GM21360 (cell line): ENCODE data around the gene CYFIP2.
A peak's percentile ranks its signal among the peaks of the same experiment; 100 is the strongest.
"Not testable (repeated sequence)": the region's sequence is repeated elsewhere in the genome, so short reads cannot be mapped to it uniquely, and the experiment has no call there.

ENCODE experiments used
- ATAC-seq: cut with Tn5 transposase; IDR thresholded peaks from one replicate; pipeline ENCODE4 v1.9.1; 2021; ENCODE audit warnings: mild to moderate bottlenecking, moderate library complexity; ENCODE audit not compliant: unreplicated experiment

CYFIP2 gene

GRCh38 chr5:157265714-157266285 is at the start of gene CYFIP2:
CYFIP2 (plus strand) TSS chr5:157266123; CDS start chr5:157285362, 19,239 bp downstream.
- ATAC-seq: peak; percentile 74

- ATAC-seq: no peak
Observed at GRCh38 chr5:157216391-157217142, 49.4 kb upstream of the CYFIP2 start.

- no peak for ATAC-seq
Observed at GRCh38 chr5:157217289-157218024, 48.5 kb upstream of the CYFIP2 start.

- ATAC-seq: peak; percentile 63
Observed at GRCh38 chr5:157219491-157220271, 46.2 kb upstream of the CYFIP2 start.

- ATAC-seq: no peak
Observed at GRCh38 chr5:157221959-157222358, 44.0 kb upstream of the CYFIP2 start.

GRCh38 chr5:157222506-157223230 is 43.3 kb upstream of the CYFIP2 start:
- no peak for ATAC-seq

- no peak for ATAC-seq
Observed at GRCh38 chr5:157225469-157226422, 40.2 kb upstream of the CYFIP2 start.

- ATAC-seq: no peak
Observed at GRCh38 chr5:157230610-157231009, 35.3 kb upstream of the CYFIP2 start.

- ATAC-seq: no peak
Observed at GRCh38 chr5:157232706-157233105, 33.2 kb upstream of the CYFIP2 start.

GRCh38 chr5:157233515-157233914 is 32.4 kb upstream of the CYFIP2 start:
- ATAC-seq: no peak

- no peak for ATAC-seq
Observed at GRCh38 chr5:157236423-157236822, 29.5 kb upstream of the CYFIP2 start.

- no peak for ATAC-seq
Observed at GRCh38 chr5:157241483-157241882, 24.4 kb upstream of the CYFIP2 start.

GRCh38 chr5:157244704-157245103 is 21.2 kb upstream of the CYFIP2 start:
- ATAC-seq: not testable (repeated sequence)

GRCh38 chr5:157245476-157245875 is 20.4 kb upstream of the CYFIP2 start:
- ATAC-seq: no peak

- no peak for ATAC-seq
Observed at GRCh38 chr5:157245886-157246285, 20.0 kb upstream of the CYFIP2 start.

GRCh38 chr5:157247267-157247666 is 18.7 kb upstream of the CYFIP2 start:
- no peak for ATAC-seq

GRCh38 chr5:157248821-157249470 is 17.0 kb upstream of the CYFIP2 start:
- ATAC-seq: no peak

- peak; percentile 92 for ATAC-seq
Observed at GRCh38 chr5:157252711-157253465, 13.0 kb upstream of the CYFIP2 start.
